ENCODE data around the gene GPBP1.

DNA sequence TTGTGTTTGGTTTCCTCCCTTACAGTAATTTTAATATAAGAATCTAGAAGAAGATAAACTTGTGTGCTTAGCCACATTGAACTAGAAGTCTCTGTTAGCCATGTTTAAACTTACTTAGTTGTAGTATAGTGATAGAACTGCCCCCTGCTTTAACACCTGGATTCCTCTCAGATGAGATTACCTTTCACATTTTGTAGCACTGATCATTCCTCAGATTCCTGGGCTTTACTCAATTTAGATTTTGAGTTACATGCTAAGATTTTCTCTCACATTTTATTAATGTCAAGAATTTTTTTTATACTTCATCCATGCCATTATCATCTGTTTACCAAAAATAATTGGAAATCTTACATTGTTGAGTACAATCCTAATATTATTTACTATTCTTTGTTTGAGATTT is 70.5 kb downstream of the GPBP1 start:
- TF ChIP-seq, protein P1, sequence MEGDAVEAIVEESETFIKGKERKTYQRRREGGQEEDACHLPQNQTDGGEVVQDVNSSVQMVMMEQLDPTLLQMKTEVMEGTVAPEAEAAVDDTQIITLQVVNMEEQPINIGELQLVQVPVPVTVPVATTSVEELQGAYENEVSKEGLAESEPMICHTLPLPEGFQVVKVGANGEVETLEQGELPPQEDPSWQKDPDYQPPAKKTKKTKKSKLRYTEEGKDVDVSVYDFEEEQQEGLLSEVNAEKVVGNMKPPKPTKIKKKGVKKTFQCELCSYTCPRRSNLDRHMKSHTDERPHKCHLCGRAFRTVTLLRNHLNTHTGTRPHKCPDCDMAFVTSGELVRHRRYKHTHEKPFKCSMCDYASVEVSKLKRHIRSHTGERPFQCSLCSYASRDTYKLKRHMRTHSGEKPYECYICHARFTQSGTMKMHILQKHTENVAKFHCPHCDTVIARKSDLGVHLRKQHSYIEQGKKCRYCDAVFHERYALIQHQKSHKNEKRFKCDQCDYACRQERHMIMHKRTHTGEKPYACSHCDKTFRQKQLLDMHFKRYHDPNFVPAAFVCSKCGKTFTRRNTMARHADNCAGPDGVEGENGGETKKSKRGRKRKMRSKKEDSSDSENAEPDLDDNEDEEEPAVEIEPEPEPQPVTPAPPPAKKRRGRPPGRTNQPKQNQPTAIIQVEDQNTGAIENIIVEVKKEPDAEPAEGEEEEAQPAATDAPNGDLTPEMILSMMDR (IDR thresholded peaks at IDR 0.05; ENCODE audit: low read depth, low read length, poor library complexity, severe bottlenecking) = no peak
- TF ChIP-seq EZH2phosphoT487 (IDR thresholded peaks at IDR 0.05; ENCODE audit: borderline replicate concordance, low read length) = no peak
